RWPE1 (cell line): ENCODE measurements around the gene SCD5.

ENCODE experiments used
- CTCF ChIA-PET: fragments of 350-600 bp; sonication (Branson Sonifier 250); formaldehyde crosslinking; extraction: SDS; loops from one replicate; lab custom pipeline; 2021; lab: Yijun Ruan, JAX
- POLR2A ChIA-PET: fragments of 400-600 bp; formaldehyde crosslinking; extraction: SDS; loops from one replicate; lab custom pipeline; 2020; ENCODE audit warnings: antibody characterized with exemption; ENCODE audit not compliant: low non-redundant PET; lab: Yijun Ruan, JAX
- DNase-seq: peaks from one replicate; pipeline ENCODE4 v3.0.0; 2012; ENCODE audit warnings: low spot score
- H3K27ac ChIP-seq: fragments of 450-650 bp; 2 replicates; pipeline ENCODE4 v1.5.1; 2017
- TF ChIP-seq, protein P1 (sequence below): fragments of 450-650 bp; conservative IDR thresholded peaks from 2 replicates; pipeline ENCODE4 v1.5.1; 2017; ENCODE audit warnings: low read depth, mild to moderate bottlenecking

The SCD5 gene

GRCh38 chr4:82728301-82728700 lies 70.3 kb downstream of the SCD5 start:
- TF ChIP-seq, protein P1, sequence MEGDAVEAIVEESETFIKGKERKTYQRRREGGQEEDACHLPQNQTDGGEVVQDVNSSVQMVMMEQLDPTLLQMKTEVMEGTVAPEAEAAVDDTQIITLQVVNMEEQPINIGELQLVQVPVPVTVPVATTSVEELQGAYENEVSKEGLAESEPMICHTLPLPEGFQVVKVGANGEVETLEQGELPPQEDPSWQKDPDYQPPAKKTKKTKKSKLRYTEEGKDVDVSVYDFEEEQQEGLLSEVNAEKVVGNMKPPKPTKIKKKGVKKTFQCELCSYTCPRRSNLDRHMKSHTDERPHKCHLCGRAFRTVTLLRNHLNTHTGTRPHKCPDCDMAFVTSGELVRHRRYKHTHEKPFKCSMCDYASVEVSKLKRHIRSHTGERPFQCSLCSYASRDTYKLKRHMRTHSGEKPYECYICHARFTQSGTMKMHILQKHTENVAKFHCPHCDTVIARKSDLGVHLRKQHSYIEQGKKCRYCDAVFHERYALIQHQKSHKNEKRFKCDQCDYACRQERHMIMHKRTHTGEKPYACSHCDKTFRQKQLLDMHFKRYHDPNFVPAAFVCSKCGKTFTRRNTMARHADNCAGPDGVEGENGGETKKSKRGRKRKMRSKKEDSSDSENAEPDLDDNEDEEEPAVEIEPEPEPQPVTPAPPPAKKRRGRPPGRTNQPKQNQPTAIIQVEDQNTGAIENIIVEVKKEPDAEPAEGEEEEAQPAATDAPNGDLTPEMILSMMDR, result no peak
- ChIA-PET POLR2A (no interaction called here), CTCF (no interaction called here)
- no peak overlapping the region for H3K27ac ChIP-seq
- no peak for DNase-seq

GRCh38 chr4:82726596-82726995 lies 72.0 kb downstream of the SCD5 start:
- POLR2A ChIA-PET, result no interaction called here

DNA sequence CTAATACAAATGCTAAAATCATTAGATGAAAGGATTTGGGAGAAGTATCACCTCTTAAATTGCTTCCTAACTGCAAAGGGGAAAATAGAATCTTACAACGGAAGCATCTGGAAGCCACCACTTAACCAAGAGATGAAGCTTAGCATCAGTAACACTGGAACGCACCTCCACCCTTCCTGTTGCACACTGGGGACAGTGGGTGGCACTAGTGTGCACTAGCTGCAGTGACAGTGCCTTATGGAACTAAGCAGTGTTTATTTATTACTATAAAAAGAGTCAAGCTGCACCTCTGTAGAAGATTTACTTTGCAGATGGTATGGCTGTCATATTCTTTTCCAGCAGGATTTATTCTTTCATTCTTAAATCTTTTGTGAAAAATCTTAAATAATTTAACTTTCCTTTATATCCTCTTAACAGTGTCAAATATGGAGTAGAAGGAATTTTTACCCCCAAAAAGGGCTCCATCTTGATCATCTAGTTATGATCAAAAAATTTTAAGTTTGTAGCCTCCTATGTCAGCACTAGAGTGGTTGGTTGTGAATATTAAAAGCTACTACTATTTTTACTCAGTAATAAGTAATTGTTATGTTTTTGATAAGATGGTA lies 76.7 kb downstream of the SCD5 start:
- ChIA-PET CTCF (interaction anchor here (0.5 to 2.4 kb wide), 19 partner anchors 11 to 1769 kb away, joined by 3 to 33 read pairs (median 4); partner anchors contain the start of gene SCD5), POLR2A (no interaction called here)
- DNase-seq, result peak; percentile 21
- TF ChIP-seq, protein P1, result peak; percentile 62
- no peak overlapping the region for H3K27ac ChIP-seq

More at GRCh38 chr4:82726596-82726995, 72.0 kb downstream of the SCD5 start:
- no peak overlapping the region for H3K27ac ChIP-seq
- TF ChIP-seq, protein P1, result no peak
- no peak for DNase-seq
- CTCF ChIA-PET, result no interaction called here

DNA sequence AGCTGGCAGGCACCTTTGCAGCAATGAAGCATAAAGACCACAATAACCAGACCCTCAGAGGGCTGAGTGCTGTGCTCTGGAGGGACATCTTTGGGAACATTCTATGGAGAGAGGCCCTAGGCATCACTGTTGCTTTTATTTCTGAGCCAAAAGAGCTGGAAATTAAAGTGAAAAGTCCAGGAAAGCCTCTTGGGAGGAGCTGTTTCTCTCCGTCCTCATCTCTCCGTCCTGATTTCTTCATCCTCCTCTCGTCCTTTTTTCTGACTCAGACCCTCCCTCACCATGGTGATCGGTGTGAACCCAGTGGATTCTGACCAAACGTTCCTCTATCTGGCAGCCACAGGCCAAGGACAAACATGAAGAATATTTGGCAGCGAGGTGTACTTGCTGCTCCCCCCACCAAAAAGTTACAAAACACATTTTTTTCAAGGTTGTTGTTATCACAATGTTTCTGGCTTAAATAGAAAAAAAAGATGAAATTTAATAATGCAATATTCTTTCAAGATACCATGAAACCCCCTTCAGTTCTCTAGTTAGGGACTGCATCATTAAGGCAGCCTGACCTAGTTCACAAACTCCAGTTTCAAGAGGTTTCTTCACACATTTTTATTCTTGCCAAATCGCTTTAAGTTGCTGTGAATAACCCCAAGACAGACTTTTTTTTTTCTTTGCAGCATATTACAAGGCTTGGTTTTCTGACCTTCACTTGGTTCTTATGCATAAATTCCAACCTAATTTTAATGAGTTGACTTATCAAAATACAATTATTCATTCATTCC lies 80.2 kb downstream of the SCD5 start:
- CTCF ChIA-PET, result interaction anchor here (0.6 kb wide), 1 partner anchor 670 kb away, joined by 3 read pairs; no protein-coding TSS in a partner anchor
- no peak overlapping the region for H3K27ac ChIP-seq
- no peak for DNase-seq
- POLR2A ChIA-PET, result no interaction called here
- TF ChIP-seq, protein P1, result no peak

DNA sequence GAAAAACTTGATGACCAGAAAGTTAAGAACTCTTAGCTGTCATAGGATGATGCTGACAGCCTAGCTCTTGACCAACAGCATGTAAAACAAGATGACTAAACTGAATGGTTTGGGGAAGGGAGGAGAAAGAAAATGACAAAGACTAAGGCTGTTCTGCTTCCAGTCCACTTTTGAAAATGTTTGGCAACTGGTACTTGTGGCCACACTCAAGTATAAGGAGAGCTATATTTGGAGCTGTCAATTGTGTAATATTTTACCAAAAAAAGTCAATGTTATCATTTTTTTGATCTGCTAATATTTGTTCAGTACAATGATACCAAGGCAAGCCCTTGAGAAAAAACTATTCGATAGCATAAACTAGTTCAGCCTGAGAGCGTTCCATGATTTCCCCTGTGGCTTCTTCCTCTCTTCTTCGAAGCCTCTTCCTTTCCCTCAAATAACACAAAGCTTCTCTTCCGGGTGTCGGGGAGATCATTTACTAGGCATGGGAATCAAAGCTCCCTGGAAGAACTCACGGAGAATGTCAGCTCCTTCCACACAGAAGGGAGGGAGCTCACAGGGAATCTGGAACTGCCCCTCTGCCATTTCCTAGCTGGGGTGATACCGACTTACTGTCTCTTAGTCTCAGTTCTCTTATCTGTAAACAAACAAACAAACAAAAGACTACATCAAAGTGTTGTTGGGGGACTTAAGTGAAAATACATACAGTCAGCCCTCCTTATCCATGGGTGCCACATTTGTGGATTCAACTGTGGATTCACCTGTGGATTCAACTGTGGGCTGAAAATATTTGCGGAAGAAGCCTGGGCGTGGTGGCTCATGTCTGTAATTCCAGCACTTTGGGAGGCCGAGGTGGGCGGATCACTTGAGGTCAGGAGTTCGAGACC lies 82.6 kb downstream of the SCD5 start:
- TF ChIP-seq, protein P1, result no peak
- POLR2A ChIA-PET, result no interaction called here
- CTCF ChIA-PET, result interaction anchor here (0.6 kb wide), 1 partner anchor 559 kb away, joined by 3 read pairs; no protein-coding TSS in a partner anchor
- DNase-seq, result no peak
- no peak overlapping the region for H3K27ac ChIP-seq

- CTCF ChIA-PET, result no interaction called here
- peak; percentile 20 for DNase-seq
These were observed 84.7 kb downstream of the SCD5 start for GRCh38 chr4:82713856-82714255.

More at GRCh38 chr4:82713856-82714255, 84.7 kb downstream of the SCD5 start:
- no peak overlapping the region for H3K27ac ChIP-seq
- TF ChIP-seq, protein P1, result no peak
- POLR2A ChIA-PET, result no interaction called here
